ENCODE measurements around the gene VSIG10L.

VSIG10L gene

DNA sequence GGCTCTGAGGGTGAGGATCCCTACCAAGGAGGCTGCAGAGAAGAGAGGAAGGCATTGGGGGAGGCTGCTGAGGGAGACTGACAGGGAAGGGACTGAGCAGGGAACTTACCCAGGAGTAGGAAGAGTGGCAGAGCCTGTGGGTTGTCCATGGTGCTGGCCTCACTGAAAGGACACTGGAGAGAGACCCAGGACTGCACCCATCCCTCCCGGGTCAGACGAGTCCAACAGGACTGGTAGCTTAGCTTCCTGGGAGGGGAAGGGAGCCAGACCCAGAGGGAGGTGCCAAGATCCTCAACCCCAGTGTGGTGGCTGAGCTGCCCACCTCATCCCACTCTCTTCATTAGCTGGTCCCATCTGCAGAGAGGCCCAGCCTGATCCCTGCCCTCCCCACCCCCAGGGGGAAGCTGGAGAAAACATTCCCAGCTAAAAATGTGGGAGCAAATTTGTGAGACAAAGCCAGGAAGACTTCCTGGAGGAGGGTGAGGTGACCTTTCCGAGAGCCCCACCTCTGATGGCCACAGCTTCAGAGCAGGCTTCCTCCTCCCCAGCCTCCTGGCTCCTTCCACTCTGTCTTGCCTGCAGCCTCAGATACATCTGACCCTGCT, at the start of gene VSIG10L:
Gene VSIG10L (minus strand): TSS at position 164 of the 605 bp plus-strand sequence. CDS start 15 bp downstream, at position 149.
- DNase-seq, result no peak

DNA sequence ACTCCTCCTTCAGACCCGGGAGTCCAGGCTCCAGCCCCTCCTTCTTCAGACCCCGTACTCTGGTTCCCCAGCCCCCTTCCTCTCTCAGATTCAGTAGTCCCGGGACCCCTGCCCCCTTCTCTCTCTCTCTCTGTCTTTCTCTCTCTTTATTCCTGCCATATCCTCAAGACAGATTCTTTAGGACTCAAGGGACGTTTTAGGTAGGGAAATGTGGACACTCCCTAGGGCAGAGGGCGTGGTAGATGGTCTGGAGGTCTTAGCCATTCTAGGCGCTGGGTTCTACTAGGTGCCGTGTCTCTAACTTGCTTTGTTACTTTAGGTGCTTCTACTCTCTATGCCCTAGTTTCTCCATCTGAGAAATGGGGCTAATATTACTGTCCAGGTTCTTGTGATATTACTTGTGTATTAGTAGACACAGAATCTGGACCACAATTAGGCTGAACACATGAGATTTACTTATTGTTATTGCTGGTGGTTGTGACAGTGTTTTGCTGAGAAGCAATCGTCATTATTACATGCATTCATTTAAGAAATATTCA, 49.2 kb upstream of the VSIG10L start:
- DNase-seq, result no peak

DNA sequence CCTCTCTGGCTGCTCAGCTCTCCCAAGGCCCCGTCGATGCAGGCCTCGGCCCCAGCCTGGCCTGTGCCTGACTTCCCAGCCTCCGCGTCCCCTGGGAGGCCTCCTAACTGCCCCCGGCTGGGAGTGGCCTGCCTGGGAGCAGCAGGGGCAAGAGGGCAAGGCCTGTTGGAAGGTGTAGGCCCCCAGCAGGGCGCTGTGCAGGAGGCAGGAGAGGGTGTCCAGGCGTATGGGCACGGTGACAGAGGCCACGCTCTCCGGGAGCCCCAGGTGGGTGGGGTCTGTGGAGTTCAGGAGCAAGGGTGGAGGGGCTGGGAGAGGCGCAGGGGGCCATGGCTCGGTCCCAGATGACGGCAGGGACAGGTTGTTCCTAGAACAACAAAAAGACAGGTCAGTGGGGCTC, 47.2 kb upstream of the VSIG10L start:
- DNase-seq, result no peak

- no peak for DNase-seq
Observed at GRCh38 chr19:51387924-51388389, 46.0 kb upstream of the VSIG10L start, which contains the start of gene LIM2. TSS of gene LIM2 (minus strand) at chr19:51387974. CDS start at chr19:51387443, 531 bp downstream.

DNA sequence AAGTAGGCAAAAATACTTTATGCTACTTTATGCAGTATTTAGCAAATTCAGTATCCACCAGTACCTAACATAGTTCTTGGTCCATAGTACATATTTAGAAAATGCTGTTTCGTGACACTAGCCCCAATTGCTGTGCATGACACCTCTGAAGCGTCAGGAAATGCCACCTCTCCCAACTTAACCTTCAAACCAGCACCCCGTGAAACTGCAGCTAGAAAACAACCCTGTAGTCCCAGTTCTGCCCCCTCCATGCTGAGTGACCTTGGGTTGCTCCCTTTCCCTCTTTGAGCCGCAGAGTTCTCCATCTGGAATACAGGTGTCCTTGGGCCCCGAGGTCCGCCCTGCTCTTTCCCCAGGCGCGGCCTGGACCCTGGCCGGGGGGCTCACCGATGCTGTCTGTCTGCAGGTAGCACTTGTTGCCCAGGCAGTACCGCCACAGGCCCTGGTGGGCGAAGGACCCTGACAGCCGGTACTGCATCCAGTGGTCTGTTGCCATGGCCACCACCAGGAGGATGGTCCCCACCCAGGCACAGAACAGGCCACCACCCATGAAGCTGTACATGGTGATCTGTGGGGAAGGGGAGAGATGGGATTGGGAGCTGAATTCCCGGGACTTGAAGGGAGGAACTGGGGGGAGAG, 45.1 kb upstream of the VSIG10L start:
- DNase-seq, result no peak

DNA sequence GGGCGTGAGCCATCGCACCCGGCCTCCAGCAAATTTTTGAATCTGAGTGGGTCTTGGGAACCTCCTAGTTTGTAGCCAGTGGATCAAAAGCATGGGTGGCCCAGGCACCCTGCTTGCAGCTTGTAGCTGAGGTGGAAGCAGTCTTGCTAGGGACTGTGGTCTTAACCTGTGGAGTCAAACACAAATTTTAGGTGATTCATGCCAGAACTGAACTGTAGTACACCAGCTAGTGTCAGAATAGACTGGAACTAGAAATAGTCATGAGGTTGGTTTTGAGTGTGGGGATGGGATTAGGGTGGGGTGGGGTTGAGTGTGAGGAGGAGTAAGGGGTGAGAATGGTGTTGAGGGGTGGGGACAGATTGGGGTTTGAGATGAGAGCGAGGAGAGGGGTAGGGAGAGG, 40.1 kb upstream of the VSIG10L start:
- DNase-seq, result no peak

DNA sequence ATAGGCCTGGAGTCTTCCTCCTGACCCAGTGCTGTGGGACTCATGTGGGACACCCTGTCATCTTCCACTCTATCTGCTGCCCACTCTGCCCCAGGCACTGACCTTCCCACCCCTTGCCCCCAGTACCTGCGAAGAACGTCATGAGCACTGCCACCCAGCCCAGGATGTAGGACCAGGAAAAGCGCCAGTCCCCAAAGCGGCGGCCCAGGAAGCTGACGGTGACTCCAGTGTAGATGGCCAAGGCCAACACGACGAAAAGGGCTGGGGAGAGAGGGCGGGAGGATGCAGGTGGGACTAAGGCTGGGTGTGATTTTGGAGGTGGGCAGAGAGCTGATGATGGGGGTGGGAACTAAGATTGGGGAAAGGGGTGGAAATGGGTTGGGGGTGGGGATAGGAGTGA, 38.4 kb upstream of the VSIG10L start:
- DNase-seq, result no peak

DNA sequence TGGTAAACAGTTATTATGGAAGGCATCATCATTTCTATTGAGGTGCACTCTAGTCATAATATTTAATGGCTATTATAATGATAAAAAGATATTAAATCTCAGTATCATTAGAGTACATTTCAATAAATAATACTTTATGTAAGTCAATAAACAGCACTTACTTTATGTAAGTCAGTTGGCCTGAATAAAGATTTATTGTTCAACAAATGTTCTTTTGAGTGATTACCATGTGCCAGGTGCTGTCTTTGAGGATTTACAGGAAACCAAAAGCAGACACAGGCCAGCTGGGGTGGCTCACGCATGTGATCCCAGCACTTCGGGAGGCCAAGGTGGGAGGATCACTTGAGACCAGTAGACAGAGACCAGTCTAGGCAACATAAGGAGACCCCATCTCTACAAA, 35.5 kb upstream of the VSIG10L start:
- DNase-seq, result no peak

DNA sequence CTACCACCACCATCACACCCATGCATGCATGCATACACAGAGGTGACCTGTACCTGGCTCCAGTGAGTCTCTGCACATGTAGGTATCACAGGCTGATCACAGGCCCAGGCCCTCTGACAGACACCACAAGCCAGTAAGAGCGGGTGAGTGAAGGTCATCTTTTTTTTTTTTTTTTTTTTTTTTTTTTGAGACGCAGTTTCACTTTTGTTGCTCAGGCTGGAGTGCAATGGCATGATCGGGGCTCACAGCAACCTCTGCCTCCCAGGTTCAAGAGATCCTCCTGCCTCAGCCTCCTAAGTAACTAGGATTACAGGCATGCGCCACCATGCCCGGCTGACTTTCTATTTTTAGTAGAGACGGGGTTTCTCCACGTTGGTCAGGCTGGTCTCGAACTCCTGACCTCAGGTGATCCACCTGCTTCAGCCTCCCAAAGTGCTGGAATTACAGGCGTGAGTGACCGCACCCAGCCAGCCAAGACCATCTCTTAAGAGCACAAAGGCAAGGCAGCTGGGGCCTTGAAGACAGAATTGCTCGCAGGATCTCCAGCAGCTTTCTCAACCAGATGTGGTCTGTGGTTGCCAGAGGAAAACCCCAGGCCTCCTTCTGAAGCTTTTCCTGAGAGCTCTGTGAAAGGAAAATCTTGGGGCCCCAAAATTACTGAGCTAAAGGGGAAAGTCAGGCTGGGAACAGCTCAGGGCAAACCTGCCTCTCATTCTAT, 33.7 kb upstream of the VSIG10L start:
- DNase-seq, result no peak

DNA sequence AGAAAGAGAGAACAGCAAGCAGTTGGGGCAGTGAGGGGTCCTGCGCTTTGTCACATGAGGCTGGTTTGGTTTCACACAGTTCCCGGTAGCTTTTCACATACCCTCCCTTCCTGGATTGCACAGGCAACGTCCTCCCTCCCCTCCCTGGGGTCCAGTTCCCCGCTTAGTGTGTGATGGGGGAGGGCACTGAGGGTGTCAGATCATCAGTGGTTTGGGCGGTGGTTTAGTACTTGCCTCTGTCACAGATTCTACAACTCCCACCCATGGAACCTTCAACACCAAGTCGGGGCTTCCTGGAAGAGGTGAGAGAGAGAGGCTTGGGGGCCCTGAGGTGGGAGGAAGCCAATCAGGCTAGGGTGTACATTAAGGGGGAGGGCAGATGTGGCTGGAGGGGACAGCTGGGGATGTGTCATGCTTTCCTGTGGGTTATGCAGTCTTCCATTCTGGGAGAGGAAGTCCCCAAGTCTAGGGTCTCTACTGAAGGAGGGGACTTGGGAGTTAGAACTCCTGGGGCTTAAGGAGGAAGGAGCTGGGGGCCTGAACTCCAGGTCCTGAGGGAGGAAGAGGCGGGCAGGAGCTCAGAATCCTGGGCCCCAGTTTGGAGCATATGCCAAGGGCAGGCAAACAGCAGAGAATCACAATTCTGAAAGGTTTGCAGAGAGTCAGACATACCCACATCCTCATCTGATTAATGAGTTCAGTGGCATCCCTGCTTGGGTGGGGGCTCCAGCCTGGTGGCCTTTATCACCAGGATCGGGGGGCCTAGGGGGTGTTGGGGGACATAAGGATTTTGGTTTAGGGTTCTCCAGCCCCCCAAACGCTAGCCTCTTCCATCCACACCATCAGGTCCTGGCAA, 30.9 kb upstream of the VSIG10L start, which contains the start of gene NKG7:
Gene NKG7 (minus strand): TSS at position 6 of the 856 bp plus-strand sequence. CDS start 119 bp downstream, outside the sequence.
- no peak for DNase-seq

DNA sequence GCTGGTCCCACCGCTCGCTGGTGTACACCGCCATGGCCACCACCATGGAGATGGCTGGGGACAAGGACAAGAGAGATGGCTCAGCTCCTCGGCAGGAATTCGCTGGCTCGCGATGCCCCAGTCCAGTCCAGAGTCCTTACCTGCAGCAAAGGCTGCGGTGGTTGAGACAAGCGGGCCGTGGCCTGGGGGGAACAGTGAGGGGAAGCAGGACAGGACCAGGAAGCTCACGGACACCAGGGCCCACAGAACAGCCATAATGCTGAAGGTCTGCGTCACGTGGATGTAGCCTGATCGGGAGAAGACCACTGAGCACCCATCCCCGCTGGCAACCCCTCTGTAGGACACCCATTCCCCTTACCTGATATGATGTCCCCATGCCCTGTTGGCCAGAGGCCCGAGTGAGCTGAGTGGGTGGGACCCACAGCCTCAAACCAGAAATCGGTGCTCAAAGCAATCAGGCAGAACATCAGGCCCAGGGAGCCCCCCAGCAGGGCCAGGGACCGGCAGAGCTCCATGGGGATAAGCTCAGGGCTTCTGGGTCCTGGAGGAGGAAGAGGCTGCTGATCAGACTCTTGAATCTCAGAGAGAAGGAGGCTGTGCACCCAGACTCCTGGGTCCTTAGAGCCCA, 30.2 kb upstream of the VSIG10L start:
- DNase-seq, result no peak

GRCh38 chr19:51371186-51371690, 29.3 kb upstream of the VSIG10L start:
- DNase-seq, result no peak

- DNase-seq, result no peak
Observed at GRCh38 chr19:51370230-51370629, 28.3 kb upstream of the VSIG10L start.

DNA sequence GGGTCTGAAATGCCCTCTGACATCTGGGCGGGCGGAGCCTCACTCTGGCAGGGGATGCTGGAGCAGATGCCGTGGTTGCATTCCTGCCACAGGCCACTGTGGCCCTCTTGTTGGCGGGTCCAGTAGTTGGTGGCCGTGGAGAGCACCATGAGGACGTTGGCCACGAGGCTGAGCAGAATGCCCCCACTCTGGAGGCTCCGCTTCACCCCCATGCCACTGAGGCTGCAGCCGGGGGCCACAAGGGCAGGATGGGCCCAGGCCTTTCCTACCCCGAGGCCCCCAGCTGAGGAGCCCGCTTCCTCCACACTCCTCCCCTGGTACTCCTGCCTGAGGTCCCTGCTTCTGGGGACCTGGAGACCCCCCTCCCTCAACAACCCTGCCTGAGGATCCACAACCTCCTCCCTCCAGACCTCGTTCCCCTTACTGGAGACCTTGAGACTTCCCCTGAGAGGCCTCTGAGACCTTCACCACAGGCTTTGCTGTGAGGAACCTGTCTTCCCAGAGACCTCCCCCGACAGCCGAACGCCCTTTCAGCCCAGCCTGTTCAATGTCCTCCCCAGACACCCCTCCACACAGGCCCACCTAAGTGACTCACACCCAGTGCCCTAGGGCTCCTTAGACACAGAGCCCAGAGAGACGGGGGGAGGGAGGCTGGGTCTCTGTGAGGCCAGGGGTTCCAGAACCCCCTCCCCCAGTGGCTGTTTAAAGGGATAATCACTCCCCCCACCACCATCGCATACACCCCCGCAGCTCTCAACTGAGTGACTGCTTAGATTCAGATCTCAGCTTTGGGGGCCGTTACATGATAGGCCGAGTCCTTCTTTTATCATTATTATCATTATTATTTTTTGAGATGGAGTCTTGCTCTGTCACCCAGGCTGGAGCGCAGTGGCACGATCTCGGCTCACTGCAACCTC, 26.7 kb upstream of the VSIG10L start, which contains the start of gene CLDND2:
Gene CLDND2 (minus strand): TSS at position 638 of the 917 bp plus-strand sequence. CDS start 426 bp downstream, at position 212.
- no peak for DNase-seq

DNA sequence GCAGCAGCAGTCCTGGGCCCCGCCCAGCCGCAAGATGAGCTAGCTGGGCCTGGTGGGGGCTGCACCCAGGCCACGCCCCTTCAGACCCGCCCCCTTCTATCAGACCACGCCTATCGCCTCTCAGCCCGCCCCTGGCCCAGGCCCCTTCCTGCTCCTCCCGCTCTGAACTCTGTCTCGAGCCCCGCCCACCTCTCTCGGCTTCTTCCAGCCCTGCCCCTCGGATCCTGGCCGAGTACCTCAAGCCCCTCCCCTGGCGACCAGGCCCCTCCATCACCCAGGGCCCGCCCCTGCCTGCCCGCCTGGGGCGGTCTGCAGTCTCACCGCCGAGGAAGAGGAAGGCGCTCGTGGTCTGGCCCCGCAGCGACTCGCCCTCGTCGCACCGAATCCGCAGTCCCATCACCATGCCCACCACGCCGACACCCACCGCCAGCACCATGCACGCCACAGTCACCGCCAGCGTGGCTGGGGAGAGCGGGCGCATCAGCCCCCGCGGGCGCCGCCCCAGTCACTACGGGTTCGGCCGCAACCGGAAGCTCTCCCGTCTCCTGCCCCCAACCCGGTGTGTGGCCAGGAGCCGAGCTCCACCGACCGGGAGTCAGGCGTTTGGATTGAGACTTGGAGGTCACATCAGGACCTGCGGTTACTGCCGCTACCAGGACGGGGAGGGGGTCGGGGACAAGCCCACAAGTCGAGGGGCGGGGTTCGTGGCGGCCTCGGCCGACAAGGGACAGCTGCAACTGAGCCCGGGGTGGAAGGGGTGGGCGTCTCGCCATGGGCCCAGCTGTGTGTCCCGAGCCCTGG, 25.8 kb upstream of the VSIG10L start:
- no peak for DNase-seq

DNA sequence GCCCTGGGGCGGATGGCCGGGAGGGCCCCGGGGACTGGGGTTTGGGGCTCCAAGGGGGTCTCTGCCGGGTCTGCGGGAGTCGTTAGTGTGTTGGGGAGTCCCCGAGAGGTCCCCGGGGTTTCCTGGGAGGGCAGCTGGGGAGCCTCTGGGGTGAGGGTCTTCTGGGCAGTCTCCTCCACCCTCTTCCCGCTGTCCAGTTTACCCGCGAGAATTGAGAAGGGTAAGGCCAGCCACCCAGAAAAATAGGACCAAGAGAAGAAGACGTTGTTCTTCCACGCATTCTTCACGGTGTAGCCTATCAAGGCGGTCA, 25.3 kb upstream of the VSIG10L start:
- no peak for DNase-seq

GRCh38 chr19:51366389-51367254, 24.7 kb upstream of the VSIG10L start:
- DNase-seq, result peak; percentile 18

- no peak for DNase-seq
Observed at GRCh38 chr19:51365965-51366388, 24.0 kb upstream of the VSIG10L start, which contains the start of gene ETFB. TSS of gene ETFB (minus strand) at chr19:51366388. CDS start at chr19:51366326, 62 bp downstream.

Data from COR-L47 (cell line).